Lung (tissue), 12 donors: ENCODE measurements around the gene ANKRD28. TPM values are rescaled to one million over a fixed set of nuclear protein-coding genes. Genes with fewer than 3 reads are reported as not detected.
"Not testable (repeated sequence)": the region's sequence is repeated elsewhere in the genome, so short reads cannot be mapped to it uniquely, and the experiment has no call there.

Experiments used
- ATAC-seq: fragments of 200-7000 bp; cut with Tn5 transposase; one replicate; pipeline ENCODE4 v1.9.1; 2020; ENCODE audit warnings: moderate number of reproducible peaks; ENCODE audit not compliant: insufficient read depth, low FRiP score
- DNase-seq, 3 donors: peaks; one replicate each; pipeline ENCODE4 v3.0.0-alpha.2; 2013 to 2017
- H3K27ac ChIP-seq, 2 donors: one replicate each; pipeline ENCODE4 v1.5.1; 2013; ENCODE audit warnings: mild to moderate bottlenecking in 2 of 2, moderate library complexity in 2 of 2, control low read depth in 1 of 2, inconsistent platforms in 1 of 2, low read depth in 1 of 2, low read length in 1 of 2
- H3K27me3 ChIP-seq, 3 donors: one replicate each; pipeline ENCODE4 v1.5.1; 2013; ENCODE audit warnings: low read length in 2 of 3; ENCODE audit not compliant: control insufficient read depth in 3 of 3, insufficient read depth in 3 of 3
- H3K36me3 ChIP-seq, 4 donors: one replicate each; pipeline ENCODE4 v1.5.1; 2013; ENCODE audit warnings: low read length in 4 of 4, mild to moderate bottlenecking in 1 of 4, moderate library complexity in 1 of 4; ENCODE audit not compliant: control insufficient read depth in 4 of 4, insufficient read depth in 4 of 4
- H3K4me1 ChIP-seq, 5 donors: one replicate each; pipeline ENCODE4 v1.5.1; 2013; ENCODE audit warnings: low read length in 5 of 5, mild to moderate bottlenecking in 2 of 5, moderate library complexity in 1 of 5; ENCODE audit not compliant: control insufficient read depth in 5 of 5, insufficient read depth in 5 of 5
- H3K4me3 ChIP-seq: one replicate; pipeline ENCODE4 v1.5.1; 2013; ENCODE audit warnings: mild to moderate bottlenecking, control low read depth, moderate library complexity
- H3K9ac ChIP-seq, 2 donors: one replicate each; pipeline ENCODE4 v1.5.1; 2013; ENCODE audit warnings: low read length in 2 of 2, control low read depth in 1 of 2; ENCODE audit not compliant: insufficient read depth in 1 of 2
- H3K9me3 ChIP-seq, 4 donors: one replicate each; pipeline ENCODE4 v1.5.1; 2013; ENCODE audit warnings: low read length in 3 of 4, mild to moderate bottlenecking in 1 of 4, moderate library complexity in 1 of 4; ENCODE audit not compliant: control insufficient read depth in 4 of 4, insufficient read depth in 3 of 4
- WGBS, 2 donors: extraction: QIAGEN DNeasy Blood & Tissue Kit; methylation state at CpG; one replicate each; pipeline ENCODE4 v1.1.7; 2013; 5-methylcytosine and 5-hydroxymethylcytosine counted together
- polyA plus RNA-seq, 2 donors: library from polyadenylated mRNA; stranded (reverse); fragments of 200-250 nt; gene quantifications; one replicate each; pipeline ENCODE4 v1.2.1, GENCODE V29; 2013
- total RNA-seq, 2 donors: library from RNA; depleted of rRNA in 1 of 2; stranded (reverse); fragments of >200 nt in 1 of 2; gene quantifications; one replicate each; pipeline ENCODE4 v1.2.1, GENCODE V29; 2014 to 2021
- TF ChIP-seq, protein P1 (sequence below): IDR thresholded peaks from 2 replicates; pipeline ENCODE4 v1.5.1; 2012; ENCODE audit warnings: mild to moderate bottlenecking; ENCODE audit errors: control extremely low read depth, extremely low read depth
- donor health status: control.
- donor health status: control.
- donor health status: Bipolar disorder and iron deficiency.
- donor health status: healthy.
- donor health status: DM: yes; HTN: yes; CAD: no.

ANKRD28 gene
- total and polyA plus RNA-seq, 4 donors: 11.1 to 66.7 (median 39.2) TPM

DNA sequence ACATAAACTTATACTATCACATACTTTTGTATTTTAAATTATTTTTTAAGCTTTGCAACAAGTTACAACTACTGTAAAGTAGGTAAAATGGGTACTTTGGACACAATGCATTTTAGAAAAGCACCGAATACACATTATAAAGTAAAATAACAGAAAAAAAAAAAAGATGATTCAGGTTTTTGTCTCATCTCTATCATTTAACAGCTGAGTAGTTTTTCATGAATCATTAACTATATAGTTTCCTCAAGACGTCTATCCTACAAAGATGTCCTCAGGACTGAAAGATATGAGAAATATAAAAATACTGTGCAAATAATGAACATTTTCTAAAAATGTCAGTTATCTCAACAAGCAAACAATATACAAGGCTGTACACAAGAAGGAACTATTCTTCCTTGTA, 46.9 kb downstream of the ANKRD28 start:
- ATAC-seq: no peak
- TF ChIP-seq, protein P1, sequence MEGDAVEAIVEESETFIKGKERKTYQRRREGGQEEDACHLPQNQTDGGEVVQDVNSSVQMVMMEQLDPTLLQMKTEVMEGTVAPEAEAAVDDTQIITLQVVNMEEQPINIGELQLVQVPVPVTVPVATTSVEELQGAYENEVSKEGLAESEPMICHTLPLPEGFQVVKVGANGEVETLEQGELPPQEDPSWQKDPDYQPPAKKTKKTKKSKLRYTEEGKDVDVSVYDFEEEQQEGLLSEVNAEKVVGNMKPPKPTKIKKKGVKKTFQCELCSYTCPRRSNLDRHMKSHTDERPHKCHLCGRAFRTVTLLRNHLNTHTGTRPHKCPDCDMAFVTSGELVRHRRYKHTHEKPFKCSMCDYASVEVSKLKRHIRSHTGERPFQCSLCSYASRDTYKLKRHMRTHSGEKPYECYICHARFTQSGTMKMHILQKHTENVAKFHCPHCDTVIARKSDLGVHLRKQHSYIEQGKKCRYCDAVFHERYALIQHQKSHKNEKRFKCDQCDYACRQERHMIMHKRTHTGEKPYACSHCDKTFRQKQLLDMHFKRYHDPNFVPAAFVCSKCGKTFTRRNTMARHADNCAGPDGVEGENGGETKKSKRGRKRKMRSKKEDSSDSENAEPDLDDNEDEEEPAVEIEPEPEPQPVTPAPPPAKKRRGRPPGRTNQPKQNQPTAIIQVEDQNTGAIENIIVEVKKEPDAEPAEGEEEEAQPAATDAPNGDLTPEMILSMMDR: no peak
- Histone ChIP-seq H3K4me3 (no peak overlapping the region), H3K27ac (no peak overlapping the region), H3K27me3 (no peaks in the 10 kb centered on the region), H3K36me3 (peaks cover 2 to 5% (median 4%) of the 10 kb centered on the region in 4 donors), H3K4me1 (peaks cover 0 to 8% (median 0%) of the 10 kb centered on the region in 5 donors), H3K9me3 (no peaks in the 10 kb centered on the region), H3K9ac (no peak overlapping the region)
- DNase-seq: no peak
- 89 to 92% methylated on average over 2 of the region's 2 CpGs for WGBS, 2 donors

DNA sequence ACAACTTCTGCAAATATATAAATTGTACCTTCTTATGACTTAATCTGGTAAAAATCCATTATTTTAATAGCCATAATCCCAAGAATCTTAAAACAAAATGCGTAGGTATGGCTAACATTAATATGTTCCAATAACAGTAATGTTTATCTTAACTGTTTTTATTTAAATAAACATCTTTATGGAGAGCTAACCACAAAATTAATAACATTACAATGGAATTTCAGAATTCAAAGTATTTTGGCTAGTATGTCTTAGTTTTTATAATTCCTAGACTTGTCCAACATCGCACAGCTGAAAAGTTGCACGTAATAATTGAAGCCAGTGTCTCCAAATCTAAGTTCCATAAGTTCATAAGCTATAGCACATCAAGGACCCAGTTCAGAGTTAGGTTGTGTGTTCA, 47.6 kb downstream of the ANKRD28 start:
- WGBS, 2 donors: 89 to 96% methylated on average over 3 of the region's 3 CpGs
- Histone ChIP-seq H3K36me3 (peaks cover 2 to 5% (median 4%) of the 10 kb centered on the region in 4 donors), H3K9ac (no peak overlapping the region), H3K4me1 (peaks cover 0 to 2% (median 0%) of the 10 kb centered on the region in 5 donors), H3K27me3 (no peaks in the 10 kb centered on the region), H3K9me3 (no peaks in the 10 kb centered on the region), H3K27ac (no peak overlapping the region), H3K4me3 (no peak overlapping the region)
- DNase-seq (no peak), ATAC-seq (no peak)
- TF ChIP-seq, protein P1: no peak

DNA sequence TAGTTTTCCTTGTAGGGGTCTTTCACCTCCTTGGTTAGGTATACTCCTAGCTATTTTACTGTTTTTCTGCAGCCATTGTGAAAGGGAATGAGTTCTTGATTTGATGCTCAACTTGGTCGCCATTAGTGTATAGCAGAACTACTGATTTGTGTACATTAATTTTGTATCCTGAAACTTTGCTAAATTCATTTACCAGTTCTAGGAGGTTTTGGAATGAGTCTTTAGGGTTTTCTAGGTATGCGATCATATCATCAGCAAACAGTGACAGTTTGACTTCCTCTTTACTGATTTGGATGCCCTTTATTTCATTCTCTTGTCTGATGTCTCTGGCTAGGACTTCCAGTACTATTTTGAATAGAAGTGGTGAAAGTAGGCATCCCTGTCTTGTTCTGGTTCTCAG, 51.9 kb downstream of the ANKRD28 start:
- not testable (repeated sequence) for DNase-seq
- WGBS, 2 donors: 91 to 96% methylated on average over 2 of the region's 2 CpGs

DNA sequence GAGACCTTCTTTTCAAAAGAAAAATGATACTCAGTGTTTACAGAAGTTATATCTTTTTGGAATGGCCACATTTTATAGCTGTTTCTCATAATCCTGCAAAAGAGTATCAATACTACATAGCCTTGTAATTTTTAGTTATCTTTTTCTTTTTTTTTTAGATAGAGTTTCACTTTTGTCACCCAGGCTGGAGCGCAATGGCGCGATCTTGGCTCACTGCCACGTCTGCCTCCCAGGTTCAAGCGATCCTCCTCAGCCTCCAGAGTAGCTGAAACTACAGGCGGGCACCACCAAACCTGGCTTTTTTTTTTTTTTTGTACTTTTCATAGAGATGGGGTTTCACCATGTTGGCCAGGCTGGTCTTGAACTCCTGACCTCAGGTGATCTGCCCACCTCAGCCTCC, 53.6 kb downstream of the ANKRD28 start:
- H3K9me3 ChIP-seq: peaks cover 0 to 4% (median 0%) of the 10 kb centered on the region in 4 donors
- H3K27ac ChIP-seq: no peak overlapping the region
- no peaks in the 10 kb centered on the region for H3K27me3 ChIP-seq
- TF ChIP-seq, protein P1: no peak
- DNase-seq (no peak), ATAC-seq (no peak)
- H3K4me1 ChIP-seq: no peaks in the 10 kb centered on the region
- WGBS, 2 donors: 98 to 99% methylated on average over 6 of the region's 6 CpGs
- no peak overlapping the region for H3K9ac ChIP-seq
- no peak overlapping the region for H3K4me3 ChIP-seq
- H3K36me3 ChIP-seq: no peaks in the 10 kb centered on the region

More for the DNA sequence above, 51.9 kb downstream of the ANKRD28 start:
- not testable (repeated sequence) for H3K9me3 ChIP-seq, H3K27me3 ChIP-seq, H3K4me3 ChIP-seq, H3K36me3 ChIP-seq, H3K27ac ChIP-seq, ATAC-seq, H3K9ac ChIP-seq, H3K4me1 ChIP-seq
